Measurements from ENCODE around the gene PAK4.

GRCh38 chr19:39137131-39137530, 11.5 kb downstream of the PAK4 start:
- no peak for TF ChIP-seq EZH2phosphoT487 (conservative IDR thresholded peaks at IDR 0.05; ENCODE audit: low read length)
- no peak for TF ChIP-seq CTCF (IDR thresholded peaks at IDR 0.05; ENCODE audit: insufficient read depth, low read length, poor library complexity, severe bottlenecking)

All from SU-DHL-6 (cell line).